ENCODE data around the gene IDUA.
"Not testable (repeated sequence)": the region's sequence is repeated elsewhere in the genome, so short reads cannot be mapped to it uniquely, and the experiment has no call there.

IDUA gene

GRCh38 chr4:1036976-1037810 lies 50.3 kb downstream of the IDUA start:
- no peak overlapping the region for H3K4me3 ChIP-seq
- H3K27ac ChIP-seq, result no peak overlapping the region

GRCh38 chr4:1038948-1039492 lies 52.2 kb downstream of the IDUA start:
- peak overlapping the region in 8 of 21 experiments; percentile 3 to 67 (median 50) for H3K27ac ChIP-seq
- no peak overlapping the region for H3K4me3 ChIP-seq

GRCh38 chr4:1039493-1040343 lies 52.9 kb downstream of the IDUA start:
- Histone ChIP-seq H3K4me3 (no peak overlapping the region), H3K27ac (peak overlapping the region in 9 of 21 experiments; percentile 21 to 67 (median 49))

GRCh38 chr4:1040344-1041146 lies 53.7 kb downstream of the IDUA start:
- H3K4me3 ChIP-seq, result no peak overlapping the region
- H3K27ac ChIP-seq, result peak overlapping the region in 1 of 21 experiments; percentile 46

GRCh38 chr4:1041147-1041935 lies 54.5 kb downstream of the IDUA start:
- no peak overlapping the region for H3K4me3 ChIP-seq
- H3K27ac ChIP-seq, result peak overlapping the region in 1 of 21 experiments; percentile 49

- Histone ChIP-seq H3K4me3 (no peak overlapping the region), H3K27ac (peak overlapping the region in 1 of 21 experiments; percentile 49)
These were observed 55.1 kb downstream of the IDUA start for GRCh38 chr4:1041936-1042330.

- Histone ChIP-seq H3K4me3 (no peak overlapping the region), H3K27ac (no peak overlapping the region)
These were observed 55.7 kb downstream of the IDUA start for GRCh38 chr4:1042352-1043055.

GRCh38 chr4:1043162-1043561 lies 56.3 kb downstream of the IDUA start:
- Histone ChIP-seq H3K27ac (peak overlapping the region in 3 of 21 experiments; percentile 44 to 72 (median 63)), H3K4me3 (no peak overlapping the region)

GRCh38 chr4:1043651-1044468 lies 57.0 kb downstream of the IDUA start:
- Histone ChIP-seq H3K4me3 (no peak overlapping the region), H3K27ac (peak overlapping the region in 17 of 21 experiments; percentile 16 to 83 (median 63))

GRCh38 chr4:1044469-1045192 lies 57.8 kb downstream of the IDUA start:
- Histone ChIP-seq H3K4me3 (no peak overlapping the region), H3K27ac (peak overlapping the region in 17 of 21 experiments; percentile 16 to 83 (median 63))

- Histone ChIP-seq H3K4me3 (no peak overlapping the region), H3K27ac (peak overlapping the region in 6 of 21 experiments; percentile 58 to 83 (median 72))
These were observed 58.4 kb downstream of the IDUA start for GRCh38 chr4:1045193-1045594.

GRCh38 chr4:1045595-1046201 lies 58.9 kb downstream of the IDUA start:
- Histone ChIP-seq H3K4me3 (no peak overlapping the region), H3K27ac (peak overlapping the region in 2 of 21 experiments; percentile 58 to 78)

GRCh38 chr4:1046581-1047011 lies 59.8 kb downstream of the IDUA start:
- peak overlapping the region in 3 of 21 experiments; percentile 6 to 28 (median 21) for H3K27ac ChIP-seq
- H3K4me3 ChIP-seq, result not testable (repeated sequence)

- Histone ChIP-seq H3K27ac (peak overlapping the region in 3 of 21 experiments; percentile 6 to 28 (median 21)), H3K4me3 (no peak overlapping the region)
These were observed 60.5 kb downstream of the IDUA start for GRCh38 chr4:1047106-1047975.
